ENCODE data around the gene OTX1. TPM values are rescaled to one million over a fixed set of nuclear protein-coding genes. Genes with fewer than 3 reads are reported as not detected.

Gene OTX1
- total and polyA plus RNA-seq, 2 experiments from 2014 or later = 1.3 to 2.2 TPM

DNA sequence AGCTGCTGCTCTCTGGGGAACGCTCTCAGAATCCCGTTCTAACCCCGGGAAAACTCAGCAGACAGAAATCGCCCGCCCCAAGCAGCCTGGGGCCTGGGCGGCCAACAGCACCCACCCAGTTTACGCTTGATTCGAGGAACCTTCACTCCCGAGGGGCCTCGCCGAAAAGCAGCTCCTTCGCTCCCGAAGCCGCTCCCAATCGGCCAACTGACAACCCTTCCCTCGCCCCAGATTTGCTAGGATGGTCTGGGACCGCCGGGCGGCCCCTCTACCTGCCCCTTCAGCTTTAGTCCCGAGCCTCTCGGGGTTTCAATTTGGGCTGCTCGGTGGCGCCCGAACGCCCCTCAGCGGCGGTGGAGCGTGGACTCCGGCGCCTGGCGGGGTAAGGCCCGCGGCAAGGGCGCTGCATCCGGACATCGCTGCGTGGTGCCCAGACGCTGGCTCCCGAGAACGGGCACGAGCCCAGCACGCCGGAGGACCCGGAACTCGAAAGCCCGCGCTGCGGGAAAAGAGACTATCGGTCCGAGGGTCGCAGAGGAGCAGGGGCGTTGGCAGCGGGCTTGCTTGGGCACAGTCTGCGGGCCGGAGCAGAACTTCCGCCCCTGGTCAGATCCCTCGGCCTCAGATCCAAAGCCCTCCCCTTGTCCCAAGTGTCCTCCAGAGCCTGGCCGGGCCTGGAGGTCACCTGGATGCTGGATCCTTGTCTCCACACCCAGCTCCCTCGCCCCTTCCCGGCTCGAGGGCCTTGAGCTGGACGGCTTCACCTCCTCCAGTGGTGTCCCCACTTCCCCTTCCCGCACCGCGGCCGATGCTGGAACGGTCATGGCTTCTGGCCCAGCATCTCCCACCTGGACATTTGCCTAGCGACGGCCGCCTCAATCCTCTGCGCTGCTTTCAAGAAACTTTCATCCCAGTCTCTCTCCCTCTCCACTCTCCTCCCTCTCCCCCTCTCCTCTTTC lies 3.0 kb upstream of the OTX1 start:
- H3K4me3 ChIP-seq = peak overlapping the region; percentile 89
- peak overlapping the region; percentile 73 for H3K4me3 Mint-ChIP-seq
- peaks cover 87% of the 10 kb centered on the region for H3K27me3 Mint-ChIP-seq (ENCODE audit: insufficient read depth, low read depth, poor library complexity)
- ATAC-seq (peak; percentile 4), DNase-seq (ENCODE audit: low spot score) (peak; percentile 72)
- H3K9me3 Mint-ChIP-seq = no peaks in the 10 kb centered on the region; the same call in 2 of the 3 replicates
- no peak overlapping the region for H3K27ac ChIP-seq (ENCODE audit: low read depth)
- peak overlapping the region; percentile 54 for H2AFZ ChIP-seq
- no peak overlapping the region for H3K27ac Mint-ChIP-seq
- no peak for TF ChIP-seq EZH2phosphoT487 (IDR thresholded peaks at IDR 0.05; ENCODE audit: unreplicated experiment)
- TF ChIP-seq CREB1 (CRISPR knock-in tag; IDR thresholded peaks at IDR 0.05; ENCODE audit: low read depth) = no peak
- TF ChIP-seq EZH2 (IDR thresholded peaks at IDR 0.05; ENCODE audit: low read depth, unreplicated experiment) = peak; percentile 14
- TF ChIP-seq, protein P1, sequence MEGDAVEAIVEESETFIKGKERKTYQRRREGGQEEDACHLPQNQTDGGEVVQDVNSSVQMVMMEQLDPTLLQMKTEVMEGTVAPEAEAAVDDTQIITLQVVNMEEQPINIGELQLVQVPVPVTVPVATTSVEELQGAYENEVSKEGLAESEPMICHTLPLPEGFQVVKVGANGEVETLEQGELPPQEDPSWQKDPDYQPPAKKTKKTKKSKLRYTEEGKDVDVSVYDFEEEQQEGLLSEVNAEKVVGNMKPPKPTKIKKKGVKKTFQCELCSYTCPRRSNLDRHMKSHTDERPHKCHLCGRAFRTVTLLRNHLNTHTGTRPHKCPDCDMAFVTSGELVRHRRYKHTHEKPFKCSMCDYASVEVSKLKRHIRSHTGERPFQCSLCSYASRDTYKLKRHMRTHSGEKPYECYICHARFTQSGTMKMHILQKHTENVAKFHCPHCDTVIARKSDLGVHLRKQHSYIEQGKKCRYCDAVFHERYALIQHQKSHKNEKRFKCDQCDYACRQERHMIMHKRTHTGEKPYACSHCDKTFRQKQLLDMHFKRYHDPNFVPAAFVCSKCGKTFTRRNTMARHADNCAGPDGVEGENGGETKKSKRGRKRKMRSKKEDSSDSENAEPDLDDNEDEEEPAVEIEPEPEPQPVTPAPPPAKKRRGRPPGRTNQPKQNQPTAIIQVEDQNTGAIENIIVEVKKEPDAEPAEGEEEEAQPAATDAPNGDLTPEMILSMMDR (conservative IDR thresholded peaks at IDR 0.05; ENCODE audit: low read depth in 2 of 2) = peak; percentile 26 to 59; a peak in 3 of 4 replicates
- TF ChIP-seq, protein P2, sequence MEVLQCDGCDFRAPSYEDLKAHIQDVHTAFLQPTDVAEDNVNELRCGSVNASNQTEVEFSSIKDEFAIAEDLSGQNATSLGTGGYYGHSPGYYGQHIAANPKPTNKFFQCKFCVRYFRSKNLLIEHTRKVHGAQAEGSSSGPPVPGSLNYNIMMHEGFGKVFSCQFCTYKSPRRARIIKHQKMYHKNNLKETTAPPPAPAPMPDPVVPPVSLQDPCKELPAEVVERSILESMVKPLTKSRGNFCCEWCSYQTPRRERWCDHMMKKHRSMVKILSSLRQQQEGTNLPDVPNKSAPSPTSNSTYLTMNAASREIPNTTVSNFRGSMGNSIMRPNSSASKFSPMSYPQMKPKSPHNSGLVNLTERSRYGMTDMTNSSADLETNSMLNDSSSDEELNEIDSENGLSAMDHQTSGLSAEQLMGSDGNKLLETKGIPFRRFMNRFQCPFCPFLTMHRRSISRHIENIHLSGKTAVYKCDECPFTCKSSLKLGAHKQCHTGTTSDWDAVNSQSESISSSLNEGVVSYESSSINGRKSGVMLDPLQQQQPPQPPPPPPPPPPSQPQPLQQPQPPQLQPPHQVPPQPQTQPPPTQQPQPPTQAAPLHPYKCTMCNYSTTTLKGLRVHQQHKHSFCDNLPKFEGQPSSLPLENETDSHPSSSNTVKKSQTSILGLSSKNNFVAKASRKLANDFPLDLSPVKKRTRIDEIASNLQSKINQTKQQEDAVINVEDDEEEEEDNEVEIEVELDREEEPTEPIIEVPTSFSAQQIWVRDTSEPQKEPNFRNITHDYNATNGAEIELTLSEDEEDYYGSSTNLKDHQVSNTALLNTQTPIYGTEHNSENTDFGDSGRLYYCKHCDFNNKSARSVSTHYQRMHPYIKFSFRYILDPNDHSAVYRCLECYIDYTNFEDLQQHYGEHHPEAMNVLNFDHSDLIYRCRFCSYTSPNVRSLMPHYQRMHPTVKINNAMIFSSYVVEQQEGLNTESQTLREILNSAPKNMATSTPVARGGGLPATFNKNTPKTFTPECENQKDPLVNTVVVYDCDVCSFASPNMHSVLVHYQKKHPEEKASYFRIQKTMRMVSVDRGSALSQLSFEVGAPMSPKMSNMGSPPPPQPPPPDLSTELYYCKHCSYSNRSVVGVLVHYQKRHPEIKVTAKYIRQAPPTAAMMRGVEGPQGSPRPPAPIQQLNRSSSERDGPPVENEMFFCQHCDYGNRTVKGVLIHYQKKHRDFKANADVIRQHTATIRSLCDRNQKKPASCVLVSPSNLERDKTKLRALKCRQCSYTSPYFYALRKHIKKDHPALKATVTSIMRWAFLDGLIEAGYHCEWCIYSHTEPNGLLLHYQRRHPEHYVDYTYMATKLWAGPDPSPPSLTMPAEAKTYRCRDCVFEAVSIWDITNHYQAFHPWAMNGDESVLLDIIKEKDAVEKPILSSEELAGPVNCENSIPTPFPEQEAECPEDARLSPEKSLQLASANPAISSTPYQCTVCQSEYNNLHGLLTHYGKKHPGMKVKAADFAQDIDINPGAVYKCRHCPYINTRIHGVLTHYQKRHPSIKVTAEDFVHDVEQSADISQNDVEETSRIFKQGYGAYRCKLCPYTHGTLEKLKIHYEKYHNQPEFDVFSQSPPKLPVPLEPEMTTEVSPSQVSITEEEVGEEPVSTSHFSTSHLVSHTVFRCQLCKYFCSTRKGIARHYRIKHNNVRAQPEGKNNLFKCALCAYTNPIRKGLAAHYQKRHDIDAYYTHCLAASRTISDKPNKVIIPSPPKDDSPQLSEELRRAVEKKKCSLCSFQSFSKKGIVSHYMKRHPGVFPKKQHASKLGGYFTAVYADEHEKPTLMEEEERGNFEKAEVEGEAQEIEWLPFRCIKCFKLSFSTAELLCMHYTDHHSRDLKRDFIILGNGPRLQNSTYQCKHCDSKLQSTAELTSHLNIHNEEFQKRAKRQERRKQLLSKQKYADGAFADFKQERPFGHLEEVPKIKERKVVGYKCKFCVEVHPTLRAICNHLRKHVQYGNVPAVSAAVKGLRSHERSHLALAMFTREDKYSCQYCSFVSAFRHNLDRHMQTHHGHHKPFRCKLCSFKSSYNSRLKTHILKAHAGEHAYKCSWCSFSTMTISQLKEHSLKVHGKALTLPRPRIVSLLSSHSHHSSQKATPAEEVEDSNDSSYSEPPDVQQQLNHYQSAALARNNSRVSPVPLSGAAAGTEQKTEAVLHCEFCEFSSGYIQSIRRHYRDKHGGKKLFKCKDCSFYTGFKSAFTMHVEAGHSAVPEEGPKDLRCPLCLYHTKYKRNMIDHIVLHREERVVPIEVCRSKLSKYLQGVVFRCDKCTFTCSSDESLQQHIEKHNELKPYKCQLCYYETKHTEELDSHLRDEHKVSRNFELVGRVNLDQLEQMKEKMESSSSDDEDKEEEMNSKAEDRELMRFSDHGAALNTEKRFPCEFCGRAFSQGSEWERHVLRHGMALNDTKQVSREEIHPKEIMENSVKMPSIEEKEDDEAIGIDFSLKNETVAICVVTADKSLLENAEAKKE (CRISPR knock-in tag; IDR thresholded peaks at IDR 0.05) = no peak
- no peaks in the 10 kb centered on the region for H3K36me3 ChIP-seq (ENCODE audit: insufficient read depth)
- peak overlapping the region; percentile 96 for H3K4me2 ChIP-seq
- H3K4me1 Mint-ChIP-seq = peaks cover 57% of the 10 kb centered on the region
- no peaks in the 10 kb centered on the region for H3K9me2 ChIP-seq (ENCODE audit: insufficient read depth)
- peaks cover 71% of the 10 kb centered on the region for H3K27me3 ChIP-seq (ENCODE audit: insufficient read depth)
- no peaks in the 10 kb centered on the region for H3K79me2 ChIP-seq (replicated peaks; ENCODE audit: insufficient read depth)
- H3K36me3 Mint-ChIP-seq (ENCODE audit: low read depth) = peaks cover 7% of the 10 kb centered on the region; the same call in 1 of the 3 replicates
- H4K20me1 ChIP-seq (replicated peaks; ENCODE audit: insufficient read depth) = peaks cover 5% of the 10 kb centered on the region; the same call in 1 of the 2 replicates
- H3K4me1 ChIP-seq (ENCODE audit: insufficient read depth) = peaks cover 53% of the 10 kb centered on the region
- peaks cover 12% of the 10 kb centered on the region for H3F3A ChIP-seq (replicated peaks; ENCODE audit: low read depth)
